Heart right ventricle (tissue), 16 donors: ENCODE measurements around the gene SPAG17. TPM values are rescaled to one million over a fixed set of nuclear protein-coding genes. Genes with fewer than 3 reads are reported as not detected.

Experiments
- ATAC-seq, 8 donors: fragments of 200-7000 bp; cut with Tn5 transposase; one replicate each; pipeline ENCODE4 v1.9.1; 2020; ENCODE audit warnings: mild to moderate bottlenecking in 8 of 8, moderate library complexity in 8 of 8, moderate number of reproducible peaks in 1 of 8
- DNase-seq, 2 donors: peaks; one replicate each; pipeline ENCODE4 v3.0.0-alpha.2; 2020
- H3K27ac ChIP-seq, 10 donors: fragments of 200-600 bp; sonication (generic) in 2 of 10; one replicate each; pipeline versions ENCODE4 v1.5.0 to v1.8.0; 2020 to 2022; ENCODE audit warnings: mild to moderate bottlenecking in 3 of 10
- H3K27me3 ChIP-seq, 7 donors: fragments of 200-600 bp; one replicate each; pipeline ENCODE4 v1.8.0; 2021 to 2022; ENCODE audit warnings: mild to moderate bottlenecking in 2 of 7
- H3K36me3 ChIP-seq, 9 donors: fragments of 200-600 bp; sonication (generic) in 1 of 9; one replicate each; pipeline versions ENCODE4 v1.5.0 to v1.8.0; 2020 to 2022; ENCODE audit warnings: mild to moderate bottlenecking in 2 of 9
- H3K4me1 ChIP-seq, 9 donors: fragments of 200-600 bp; sonication (generic) in 1 of 9; one replicate each; pipeline versions ENCODE4 v1.5.0 to v1.8.0; 2020 to 2022; ENCODE audit warnings: mild to moderate bottlenecking in 4 of 9
- H3K4me3 ChIP-seq, 10 donors: fragments of 200-600 bp; sonication (generic) in 2 of 10; one replicate each; pipeline versions ENCODE4 v1.5.0 to v1.8.0; 2020 to 2022; ENCODE audit warnings: mild to moderate bottlenecking in 7 of 10, moderate library complexity in 2 of 10
- H3K9me3 ChIP-seq, 11 donors: fragments of 200-600 bp in 10 of 11; sonication (generic) in 2 of 11; one replicate each; pipeline versions ENCODE4 v1.5.0 to v1.8.0; 2013 to 2022; ENCODE audit warnings: mild to moderate bottlenecking in 2 of 11, control low read depth in 1 of 11, moderate library complexity in 1 of 11
- CTCF ChIP-seq, 9 donors: fragments of 200-600 bp; sonication (generic) in 2 of 9; IDR thresholded peaks; one replicate each; pipeline versions ENCODE4 v1.5.0 to v1.8.0; 2021 to 2022; ENCODE audit warnings: antibody characterized with exemption in 9 of 9, mild to moderate bottlenecking in 5 of 9, moderate library complexity in 1 of 9
- WGBS, 2 donors: extraction: QIAGEN DNeasy Blood & Tissue Kit; methylation state at CpG; one replicate each; pipeline ENCODE4 v1.1.7; 2013; ENCODE audit warnings: inconsistent platforms in 1 of 2; 5-methylcytosine and 5-hydroxymethylcytosine counted together
- intact Hi-C, 10 donors: fragments of 100-400 bp; cut with DNase I; formaldehyde crosslinking; loops; one replicate each; pipeline versions ENCODE4 v1.11.1 to v1.14.2; 2022
- polyA plus RNA-seq, 2 donors: library from polyadenylated mRNA; stranded (reverse); fragments of 200-250 nt; gene quantifications; one replicate each; pipeline ENCODE4 v1.2.3, GENCODE V29; 2013
- total RNA-seq, 10 donors: library from RNA; stranded (reverse); fragmentation: NEBNext Ultra II Directional in 3 of 10; extraction: Animal tissue kit (Norgen Biotek cat#: 25700) in 3 of 10; gene quantifications; one replicate each; pipeline versions ENCODE4 v1.2.1 to v1.2.4, GENCODE V29; 2021 to 2023
- donor health status: Arrhythmogenic right ventricular cardiomyopathy.
- donor health status: ischemic (EF 13 %, LVEDD 7.1; RV severe dilation, severe dysfunction).
- donor health status: healthy with polysubstance abuse.
- donor health status: DM: no; HTN: yes; CAD: no.
- donor health status: DM: no; HTN: no; CAD: no.
- donor health status: ischemic (EF 25% LVEDD 6.9; RV normal size, moderate dysfunction).
- donor health status: ischemic (EF 25% LVEDD 5.7; RV mildly dilated, moderate dysfunction).
- donor health status: healthy.
- donor health status: DM: yes; HTN: yes; CAD: no.
- donor health status: Ischemic cardiomyopathy.
- donor health status: ischemic (EF 35%, LVEDD 5.7; RV mildly dilated, moderate dysfunction).
- donor health status: nonischemic (EF 11% LVEDD 7.7; RV severe dilation, severe dysfunction).
- donor health status: DM: yes; HTN: yes; CAD: no.
- donor health status: PGD.
- donor health status: ischemic (EF 29% LVEDD 5.4; RV normal size, mild dysfunction).
- donor health status: nonischemic (EF 23%, LVEDD 6.1; RV moderate dilation, normal function).

SPAG17 gene
- total and polyA plus RNA-seq, 12 donors = 0.01 to 0.06 TPM; not detected in 10

- DNase-seq (no peak), ATAC-seq (no peak)
- no peak for TF ChIP-seq CTCF (IDR thresholded peaks at IDR 0.05)
- Histone ChIP-seq H3K27ac (no peak overlapping the region), H3K36me3 (no peaks in the 10 kb centered on the region), H3K4me3 (no peak overlapping the region), H3K27me3 (peaks cover 0 to 7% (median 0%) of the 10 kb centered on the region in 7 donors), H3K9me3 (peaks cover 0 to 2% (median 0%) of the 10 kb centered on the region in 11 donors), H3K4me1 (no peaks in the 10 kb centered on the region)
- WGBS, 2 donors = 62 to 70% methylated on average over 4 of the region's 4 CpGs
- intact Hi-C loops = loop anchor here in 1 of 10 donors (10.0 kb wide), 2 partner anchors 845 to 1205 kb away; partner anchors contain the start of gene HAO2
Measured at GRCh38 chr1:118159569-118159968, 25.5 kb downstream of the SPAG17 start.

- intact Hi-C loops = loop anchor here in 1 of 10 donors (10.0 kb wide), 2 partner anchors 846 to 1206 kb away; partner anchors contain the start of gene HAO2
- WGBS, 2 donors = 88 to 91% methylated on average over 1 of the region's 1 CpG
- H3K27ac ChIP-seq = no peak overlapping the region
- H3K36me3 ChIP-seq = no peaks in the 10 kb centered on the region
- no peaks in the 10 kb centered on the region for H3K4me1 ChIP-seq
- H3K9me3 ChIP-seq = peaks cover 0 to 1% (median 0%) of the 10 kb centered on the region in 11 donors
- TF ChIP-seq CTCF (IDR thresholded peaks at IDR 0.05) = no peak
- peaks cover 0 to 7% (median 0%) of the 10 kb centered on the region in 7 donors for H3K27me3 ChIP-seq
- no peak for ATAC-seq
- no peak overlapping the region for H3K4me3 ChIP-seq
- no peak for DNase-seq
Measured at GRCh38 chr1:118158924-118159323, 26.1 kb downstream of the SPAG17 start.

GRCh38 chr1:118157506-118157905 is 27.5 kb downstream of the SPAG17 start:
- Histone ChIP-seq H3K27ac (no peak overlapping the region), H3K4me1 (no peaks in the 10 kb centered on the region), H3K9me3 (no peaks in the 10 kb centered on the region), H3K4me3 (no peak overlapping the region), H3K36me3 (no peaks in the 10 kb centered on the region), H3K27me3 (peaks cover 0 to 7% (median 0%) of the 10 kb centered on the region in 7 donors)
- no peak for DNase-seq
- ATAC-seq = no peak
- intact Hi-C loops = loop anchor here in 1 of 10 donors (10.0 kb wide), 2 partner anchors 847 to 1207 kb away; partner anchors contain the start of gene HAO2
- TF ChIP-seq CTCF (IDR thresholded peaks at IDR 0.05) = no peak
- 71 to 85% methylated on average over 2 of the region's 2 CpGs for WGBS, 2 donors

- ATAC-seq = no peak
- H3K4me3 ChIP-seq = no peak overlapping the region
- no peaks in the 10 kb centered on the region for H3K36me3 ChIP-seq
- H3K27me3 ChIP-seq = peaks cover 0 to 5% (median 0%) of the 10 kb centered on the region in 7 donors
- no peaks in the 10 kb centered on the region for H3K9me3 ChIP-seq
- intact Hi-C loops = loop anchor here in 1 of 10 donors (10.0 kb wide), 2 partner anchors 850 to 1210 kb away; partner anchors contain the start of gene HAO2
- no peak overlapping the region for H3K27ac ChIP-seq
- no peak for TF ChIP-seq CTCF (IDR thresholded peaks at IDR 0.05)
- no peak for DNase-seq
- no peaks in the 10 kb centered on the region for H3K4me1 ChIP-seq
- WGBS, 2 donors = 86 to 94% methylated on average over 1 of the region's 1 CpG
Measured at GRCh38 chr1:118155106-118155505, 29.9 kb downstream of the SPAG17 start.
